HepG2 (cell line): Measurements from ENCODE around the gene MAPK14. TPM values are rescaled to one million over a fixed set of nuclear protein-coding genes. Genes with fewer than 3 reads are reported as not detected.

Experiments
- AGO2 ChIP-seq: fragments of 200-400 bp; formaldehyde crosslinking; optimal IDR thresholded peaks from 2 replicates; pipeline ENCODE3; 2017; ENCODE audit warnings: mild to moderate bottlenecking, low read depth, low read length, moderate library complexity
- CEBPG ChIP-seq: IDR thresholded peaks from 2 replicates; pipeline ENCODE4 v1.6.1; 2016
- FLYWCH1 ChIP-seq: sonication (generic); formaldehyde crosslinking; IDR thresholded peaks from 2 replicates; pipeline ENCODE4 v1.8.1; 2023; ENCODE audit warnings: mild to moderate bottlenecking, missing genetic modification reagents
- FOXP4 ChIP-seq: sonication (generic); formaldehyde crosslinking; IDR thresholded peaks from 2 replicates; pipeline ENCODE4 v1.4.0; 2020; ENCODE audit warnings: missing genetic modification reagents
- GTF3A ChIP-seq: sonication (generic); formaldehyde crosslinking; conservative IDR thresholded peaks from 2 replicates; pipeline ENCODE4 v1.4.0; 2020; ENCODE audit warnings: mild to moderate bottlenecking, missing genetic modification reagents
- IKZF4 ChIP-seq: sonication (generic); formaldehyde crosslinking; IDR thresholded peaks from 2 replicates; pipeline ENCODE4 v1.5.1; 2020; ENCODE audit warnings: borderline replicate concordance, mild to moderate bottlenecking, low read depth, missing genetic modification reagents; ENCODE audit errors: not compliant biosample characterization
- KAT7 ChIP-seq: IDR thresholded peaks from 2 replicates; pipeline ENCODE4 v1.6.1; 2018; ENCODE audit warnings: borderline replicate concordance, missing compliant biosample characterization
- NR3C1 ChIP-seq: sonication (generic); formaldehyde crosslinking; IDR thresholded peaks from 2 replicates; pipeline ENCODE4 v1.4.0; 2020; ENCODE audit warnings: missing genetic modification reagents
- PTBP1 ChIP-seq: fragments of 200-400 bp; formaldehyde crosslinking; IDR thresholded peaks from 2 replicates; pipeline ENCODE4 v1.6.1; 2018; ENCODE audit warnings: low read length, low read depth; ENCODE audit not compliant: poor library complexity, severe bottlenecking
- RXRA ChIP-seq: sonication (generic); formaldehyde crosslinking; IDR thresholded peaks from 2 replicates; pipeline ENCODE4 v1.5.1; 2020; ENCODE audit warnings: missing genetic modification reagents
- SALL1 ChIP-seq: sonication (generic); formaldehyde crosslinking; IDR thresholded peaks from 2 replicates; pipeline ENCODE4 v1.8.0; 2022; ENCODE audit warnings: mild to moderate bottlenecking, missing genetic modification reagents
- TRIM22 ChIP-seq: fragments of 450-650 bp; IDR thresholded peaks from 2 replicates; pipeline ENCODE4 v1.6.1; 2017
- ZBTB20 ChIP-seq: sonication (generic); formaldehyde crosslinking; IDR thresholded peaks from 2 replicates; pipeline ENCODE4 v1.8.1; 2023; ENCODE audit warnings: missing genetic modification reagents, low read depth, mild to moderate bottlenecking, borderline replicate concordance
- ZKSCAN5 ChIP-seq: sonication (generic); formaldehyde crosslinking; IDR thresholded peaks from 2 replicates; pipeline ENCODE4 v1.5.1; 2020; ENCODE audit warnings: mild to moderate bottlenecking, missing genetic modification reagents
- ZNF143 ChIP-seq: sonication (generic); formaldehyde crosslinking; IDR thresholded peaks from 2 replicates; pipeline ENCODE4 v1.4.0; 2020; ENCODE audit warnings: missing genetic modification reagents
- ZNF251 ChIP-seq: sonication (generic); formaldehyde crosslinking; IDR thresholded peaks from 2 replicates; pipeline ENCODE4 v1.9.0; 2021; ENCODE audit warnings: mild to moderate bottlenecking, missing genetic modification reagents
- ZNF484 ChIP-seq: sonication (generic); formaldehyde crosslinking; IDR thresholded peaks from 2 replicates; pipeline ENCODE4 v1.5.1; 2020; ENCODE audit warnings: mild to moderate bottlenecking, low read depth, missing genetic modification reagents, borderline replicate concordance
- ZNF510 ChIP-seq: sonication (generic); formaldehyde crosslinking; IDR thresholded peaks from 2 replicates; pipeline ENCODE4 v1.4.0; 2020; ENCODE audit warnings: low read depth, mild to moderate bottlenecking, missing genetic modification reagents
- ZNF546 ChIP-seq: sonication (generic); formaldehyde crosslinking; conservative IDR thresholded peaks from 2 replicates; pipeline ENCODE4 v1.8.1; 2023; ENCODE audit warnings: mild to moderate bottlenecking, missing genetic modification reagents
- ZNF556 ChIP-seq: sonication (generic); formaldehyde crosslinking; IDR thresholded peaks from 2 replicates; pipeline ENCODE4 v1.4.0; 2020; ENCODE audit warnings: mild to moderate bottlenecking, missing genetic modification reagents, borderline replicate concordance
- ZNF800 ChIP-seq: sonication (generic); formaldehyde crosslinking; IDR thresholded peaks from 2 replicates; pipeline ENCODE4 v1.4.0; 2020; ENCODE audit warnings: missing genetic modification reagents
- ZSCAN29 ChIP-seq: sonication (generic); formaldehyde crosslinking; conservative IDR thresholded peaks from 2 replicates; pipeline ENCODE4 v1.4.0; 2020; ENCODE audit warnings: mild to moderate bottlenecking, missing genetic modification reagents
- polyA plus RNA-seq, 8 experiments: library from polyadenylated mRNA; depleted of rRNA in 3 of 8; stranded (reverse) in 7 of 8; unstranded in 1 of 8; fragments of >200 nt; fragmentation: Illumina TruSeq in 4 of 8; extraction: Trizol in 4 of 8; gene quantifications; 2 replicates each; pipeline versions ENCODE4 v1.2.1 to v1.2.3, GENCODE V29; 2011 to 2016; ENCODE audit warnings: low read depth in 4 of 8, missing spikeins in 1 of 8, mixed read lengths in 1 of 8; ENCODE audit not compliant: insufficient read depth in 1 of 8
- total RNA-seq, 5 experiments: library from RNA; depleted of rRNA; stranded (reverse); fragments of >200 nt; fragmentation: Illumina TruSeq; extraction: Trizol; gene quantifications; 2 replicates each; pipeline ENCODE4 v1.2.3, GENCODE V29; 2016; ENCODE audit warnings: low read depth in 1 of 5
- TF ChIP-seq, protein P1 (sequence below): conservative IDR thresholded peaks from 2 replicates; pipeline ENCODE4 v1.6.1; 2018; ENCODE audit warnings: missing genetic modification reagents

The MAPK14 gene
- total and polyA plus RNA-seq, 2 of the 13 experiments (the other 11 are each of a cell fraction or from before 2014, with no cell fraction given): 66.3 to 67.3 TPM

DNA sequence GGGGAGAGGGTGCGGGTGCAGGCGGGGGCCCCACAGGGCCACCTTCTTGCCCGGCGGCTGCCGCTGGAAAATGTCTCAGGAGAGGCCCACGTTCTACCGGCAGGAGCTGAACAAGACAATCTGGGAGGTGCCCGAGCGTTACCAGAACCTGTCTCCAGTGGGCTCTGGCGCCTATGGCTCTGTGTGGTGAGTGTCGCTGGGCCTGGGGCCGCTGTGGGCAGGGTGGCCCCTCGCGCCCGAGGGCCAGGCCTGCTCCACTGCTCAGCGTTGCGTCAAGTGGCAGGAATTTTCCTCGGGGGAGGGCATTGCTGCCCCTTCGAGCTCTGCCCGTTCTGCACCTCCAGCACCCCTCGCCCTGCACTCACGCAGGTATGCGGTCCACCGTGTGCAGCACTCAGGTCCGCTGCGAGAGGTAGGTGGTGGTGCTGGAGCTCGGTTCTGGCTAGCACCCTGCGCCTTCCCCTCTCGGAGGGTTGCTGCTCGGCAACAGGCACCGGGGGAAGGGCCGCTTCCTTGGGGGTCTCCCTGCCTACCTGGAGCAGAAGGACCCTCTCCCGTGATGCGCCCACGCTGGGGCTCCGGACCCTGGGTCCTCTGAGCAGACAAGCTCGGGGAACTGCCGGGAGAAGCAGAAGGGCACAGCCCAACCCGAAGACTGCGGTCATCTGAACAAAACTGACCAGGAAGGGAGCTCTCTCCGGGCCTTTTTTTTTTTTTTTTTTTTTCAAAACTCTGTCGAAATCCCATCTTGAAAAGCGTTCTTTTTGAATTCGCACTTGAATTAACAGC, 674 bp downstream of the MAPK14 start (continued):
- TF ChIP-seq, protein P1, sequence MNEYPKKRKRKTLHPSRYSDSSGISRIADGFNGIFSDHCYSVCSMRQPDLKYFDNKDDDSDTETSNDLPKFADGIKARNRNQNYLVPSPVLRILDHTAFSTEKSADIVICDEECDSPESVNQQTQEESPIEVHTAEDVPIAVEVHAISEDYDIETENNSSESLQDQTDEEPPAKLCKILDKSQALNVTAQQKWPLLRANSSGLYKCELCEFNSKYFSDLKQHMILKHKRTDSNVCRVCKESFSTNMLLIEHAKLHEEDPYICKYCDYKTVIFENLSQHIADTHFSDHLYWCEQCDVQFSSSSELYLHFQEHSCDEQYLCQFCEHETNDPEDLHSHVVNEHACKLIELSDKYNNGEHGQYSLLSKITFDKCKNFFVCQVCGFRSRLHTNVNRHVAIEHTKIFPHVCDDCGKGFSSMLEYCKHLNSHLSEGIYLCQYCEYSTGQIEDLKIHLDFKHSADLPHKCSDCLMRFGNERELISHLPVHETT (CRISPR knock-in tag): 0 out of 2 replicates have a peak, but pooled peaks have one; percentile 9
- TF ChIP-seq ZBTB20 (CRISPR knock-in tag) (0 out of 2 replicates have a peak, but pooled peaks have one; percentile 7), FOXP4 (CRISPR knock-in tag) (no peak), GTF3A (CRISPR knock-in tag) (no peak), CEBPG (CRISPR knock-in tag) (peak; percentile 43; the same call in 1 of the 2 replicates), ZNF546 (CRISPR knock-in tag) (peak; percentile 58; the same call in 1 of the 2 replicates), ZNF484 (CRISPR knock-in tag) (0 out of 2 replicates have a peak, but pooled peaks have one; percentile 60), ZNF800 (CRISPR knock-in tag) (0 out of 2 replicates have a peak, but pooled peaks have one; percentile 21), FLYWCH1 (CRISPR knock-in tag) (0 out of 2 replicates have a peak, but pooled peaks have one; percentile 76), SALL1 (peak; percentile 47; the same call in 1 of the 2 replicates), ZNF143 (CRISPR knock-in tag) (no peak), IKZF4 (CRISPR knock-in tag) (peak; percentile 14), ZKSCAN5 (CRISPR knock-in tag) (no peak), ZNF556 (CRISPR knock-in tag) (no peak), TRIM22 (no peak), PTBP1 (peak; percentile 80), AGO2 (peak; percentile 73), ZSCAN29 (CRISPR knock-in tag) (0 out of 2 replicates have a peak, but pooled peaks have one; percentile 10), NR3C1 (CRISPR knock-in tag) (0 out of 2 replicates have a peak, but pooled peaks have one; percentile 12), RXRA (0 out of 2 replicates have a peak, but pooled peaks have one; percentile 39), KAT7 (CRISPR knock-in tag) (peak; percentile 50; the same call in 1 of the 2 replicates), ZNF510 (CRISPR knock-in tag) (no peak), ZNF251 (CRISPR knock-in tag) (peak; percentile 20; the same call in 1 of the 2 replicates)
